WTC11 (cell line): ENCODE results near the gene DYNLL2.

ENCODE experiments used
- ZNF232 ChIP-seq: sonication (generic); formaldehyde crosslinking; IDR thresholded peaks from 2 replicates; pipeline ENCODE4 v1.8.0; 2022; ENCODE audit warnings: mild to moderate bottlenecking, missing genetic modification reagents
- TF ChIP-seq, protein P1 (sequence below): fragments of 200-600 bp; IDR thresholded peaks from 2 replicates; pipeline ENCODE4 v1.8.0; 2022; ENCODE audit warnings: antibody characterized with exemption

DNA sequence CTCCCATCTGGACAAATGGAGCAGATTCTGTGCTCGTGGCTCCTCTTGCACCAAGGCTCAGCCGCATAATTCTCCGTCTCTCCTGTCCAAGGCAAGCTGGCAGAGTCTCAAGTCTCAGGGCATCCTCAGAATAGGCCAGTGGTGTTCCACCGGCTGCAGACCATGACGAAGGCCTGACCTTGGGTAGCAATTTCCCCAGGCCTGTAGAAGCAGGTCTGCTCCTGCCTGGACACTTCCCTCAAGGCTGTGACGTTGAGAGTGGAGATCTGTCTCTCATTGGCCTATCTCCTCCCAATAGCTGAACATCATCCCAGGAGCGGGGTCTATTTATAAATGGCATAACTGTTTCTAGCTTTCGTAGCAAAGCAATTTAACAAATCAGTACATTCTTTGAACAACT lies 42.8 kb upstream of the DYNLL2 start:
- TF ChIP-seq, protein P1, sequence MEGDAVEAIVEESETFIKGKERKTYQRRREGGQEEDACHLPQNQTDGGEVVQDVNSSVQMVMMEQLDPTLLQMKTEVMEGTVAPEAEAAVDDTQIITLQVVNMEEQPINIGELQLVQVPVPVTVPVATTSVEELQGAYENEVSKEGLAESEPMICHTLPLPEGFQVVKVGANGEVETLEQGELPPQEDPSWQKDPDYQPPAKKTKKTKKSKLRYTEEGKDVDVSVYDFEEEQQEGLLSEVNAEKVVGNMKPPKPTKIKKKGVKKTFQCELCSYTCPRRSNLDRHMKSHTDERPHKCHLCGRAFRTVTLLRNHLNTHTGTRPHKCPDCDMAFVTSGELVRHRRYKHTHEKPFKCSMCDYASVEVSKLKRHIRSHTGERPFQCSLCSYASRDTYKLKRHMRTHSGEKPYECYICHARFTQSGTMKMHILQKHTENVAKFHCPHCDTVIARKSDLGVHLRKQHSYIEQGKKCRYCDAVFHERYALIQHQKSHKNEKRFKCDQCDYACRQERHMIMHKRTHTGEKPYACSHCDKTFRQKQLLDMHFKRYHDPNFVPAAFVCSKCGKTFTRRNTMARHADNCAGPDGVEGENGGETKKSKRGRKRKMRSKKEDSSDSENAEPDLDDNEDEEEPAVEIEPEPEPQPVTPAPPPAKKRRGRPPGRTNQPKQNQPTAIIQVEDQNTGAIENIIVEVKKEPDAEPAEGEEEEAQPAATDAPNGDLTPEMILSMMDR = no peak
- no peak for TF ChIP-seq ZNF232
